Measurements from ENCODE around the gene VEGFA. TPM values are rescaled to one million over a fixed set of nuclear protein-coding genes. Genes with fewer than 3 reads are reported as not detected.

Gene VEGFA
- total RNA-seq, 4 donors from 2014 or later = 81.0 to 247 (median 156) TPM

DNA sequence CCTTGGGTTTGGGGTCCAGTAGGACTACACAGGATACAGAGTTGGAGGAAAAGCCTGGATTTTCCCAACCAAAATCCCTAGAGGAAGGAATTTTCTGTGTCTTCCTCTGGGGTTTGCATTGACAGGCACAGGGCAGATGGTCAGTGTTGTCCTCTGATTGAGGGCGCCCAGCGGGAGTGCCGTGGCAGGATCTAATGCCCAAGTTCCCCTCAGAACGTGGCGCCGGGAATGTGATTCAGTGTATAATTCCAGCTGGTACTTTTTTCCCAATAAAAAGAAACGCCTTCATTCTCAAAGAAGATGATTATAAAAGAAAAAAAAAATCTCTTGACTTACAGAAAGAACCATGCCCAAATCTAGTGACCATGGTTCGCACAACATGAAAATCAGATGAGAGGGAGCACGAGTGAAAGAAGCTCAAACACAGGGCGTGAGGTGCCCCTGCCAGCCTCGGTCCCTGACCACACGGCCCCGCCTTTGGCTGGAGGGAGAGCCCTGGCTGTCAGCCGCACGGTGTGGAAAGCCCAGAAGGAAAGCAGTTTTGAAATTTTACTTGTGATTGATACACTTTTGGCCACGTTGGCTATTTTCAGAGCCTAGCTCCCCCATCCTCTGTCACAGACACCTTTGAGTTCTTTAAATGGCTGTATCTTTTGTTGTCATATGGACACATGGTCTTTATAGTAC, 31.6 kb downstream of the VEGFA start:
- TF ChIP-seq, protein P1, sequence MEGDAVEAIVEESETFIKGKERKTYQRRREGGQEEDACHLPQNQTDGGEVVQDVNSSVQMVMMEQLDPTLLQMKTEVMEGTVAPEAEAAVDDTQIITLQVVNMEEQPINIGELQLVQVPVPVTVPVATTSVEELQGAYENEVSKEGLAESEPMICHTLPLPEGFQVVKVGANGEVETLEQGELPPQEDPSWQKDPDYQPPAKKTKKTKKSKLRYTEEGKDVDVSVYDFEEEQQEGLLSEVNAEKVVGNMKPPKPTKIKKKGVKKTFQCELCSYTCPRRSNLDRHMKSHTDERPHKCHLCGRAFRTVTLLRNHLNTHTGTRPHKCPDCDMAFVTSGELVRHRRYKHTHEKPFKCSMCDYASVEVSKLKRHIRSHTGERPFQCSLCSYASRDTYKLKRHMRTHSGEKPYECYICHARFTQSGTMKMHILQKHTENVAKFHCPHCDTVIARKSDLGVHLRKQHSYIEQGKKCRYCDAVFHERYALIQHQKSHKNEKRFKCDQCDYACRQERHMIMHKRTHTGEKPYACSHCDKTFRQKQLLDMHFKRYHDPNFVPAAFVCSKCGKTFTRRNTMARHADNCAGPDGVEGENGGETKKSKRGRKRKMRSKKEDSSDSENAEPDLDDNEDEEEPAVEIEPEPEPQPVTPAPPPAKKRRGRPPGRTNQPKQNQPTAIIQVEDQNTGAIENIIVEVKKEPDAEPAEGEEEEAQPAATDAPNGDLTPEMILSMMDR (IDR thresholded peaks at IDR 0.05) = no peak
- no peak for TF ChIP-seq POLR2A (IDR thresholded peaks at IDR 0.05)
- DNase-seq = no peak
- Histone ChIP-seq H3K9me3 (no peaks in the 10 kb centered on the region), H3K4me1 (no peaks in the 10 kb centered on the region), H3K27ac (no peak overlapping the region), H3K36me3 (no peaks in the 10 kb centered on the region), H3K4me3 (no peak overlapping the region), H3K27me3 (no peaks in the 10 kb centered on the region)
- intact Hi-C loops (cut with DNase I; ENCODE audit: low total_unique reads) = no loop called here

DNA sequence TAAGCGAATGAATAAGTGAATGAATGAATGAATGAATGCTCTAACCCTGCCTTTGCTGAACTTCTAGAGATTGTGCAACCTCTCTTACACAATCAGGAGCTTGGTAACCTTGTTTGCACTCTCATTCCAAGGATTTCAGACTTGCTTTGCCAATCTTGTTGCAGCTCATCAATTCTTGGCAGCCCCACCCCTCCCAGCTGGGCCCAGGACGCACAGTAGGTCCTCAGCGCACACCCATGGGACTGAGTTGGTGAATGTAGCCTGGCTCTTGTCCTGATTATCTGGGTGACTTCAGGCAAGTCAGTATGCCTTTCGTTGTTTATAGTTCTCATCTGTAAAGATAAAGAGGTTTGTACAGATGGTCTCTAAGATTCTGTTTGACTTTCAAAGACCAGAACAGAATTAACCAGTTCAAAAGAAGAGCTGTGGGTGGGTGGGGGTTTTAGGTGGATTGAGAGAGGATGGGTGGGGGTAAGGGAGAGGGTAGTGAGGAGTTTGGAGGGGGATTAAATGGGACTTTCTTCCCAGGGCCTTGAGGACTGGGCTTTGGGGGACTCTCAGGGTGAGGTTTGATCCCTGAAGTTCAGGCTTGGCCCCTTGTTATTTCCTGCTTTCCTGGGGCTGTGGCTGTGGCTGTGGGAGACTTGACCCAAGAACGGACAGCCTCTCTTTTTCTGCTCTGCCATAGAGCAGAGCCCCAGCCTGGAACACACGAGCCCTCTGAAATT, 33.2 kb downstream of the VEGFA start:
- Histone ChIP-seq H3K9me3 (no peaks in the 10 kb centered on the region), H3K36me3 (no peaks in the 10 kb centered on the region), H3K4me3 (no peak overlapping the region), H3K27me3 (no peaks in the 10 kb centered on the region), H3K4me1 (no peaks in the 10 kb centered on the region), H3K27ac (no peak overlapping the region)
- intact Hi-C loops (cut with DNase I; ENCODE audit: low total_unique reads) = no loop called here
- TF ChIP-seq POLR2A (IDR thresholded peaks at IDR 0.05) = no peak
- TF ChIP-seq, protein P1 (IDR thresholded peaks at IDR 0.05) = no peak
- no peak for DNase-seq

DNA sequence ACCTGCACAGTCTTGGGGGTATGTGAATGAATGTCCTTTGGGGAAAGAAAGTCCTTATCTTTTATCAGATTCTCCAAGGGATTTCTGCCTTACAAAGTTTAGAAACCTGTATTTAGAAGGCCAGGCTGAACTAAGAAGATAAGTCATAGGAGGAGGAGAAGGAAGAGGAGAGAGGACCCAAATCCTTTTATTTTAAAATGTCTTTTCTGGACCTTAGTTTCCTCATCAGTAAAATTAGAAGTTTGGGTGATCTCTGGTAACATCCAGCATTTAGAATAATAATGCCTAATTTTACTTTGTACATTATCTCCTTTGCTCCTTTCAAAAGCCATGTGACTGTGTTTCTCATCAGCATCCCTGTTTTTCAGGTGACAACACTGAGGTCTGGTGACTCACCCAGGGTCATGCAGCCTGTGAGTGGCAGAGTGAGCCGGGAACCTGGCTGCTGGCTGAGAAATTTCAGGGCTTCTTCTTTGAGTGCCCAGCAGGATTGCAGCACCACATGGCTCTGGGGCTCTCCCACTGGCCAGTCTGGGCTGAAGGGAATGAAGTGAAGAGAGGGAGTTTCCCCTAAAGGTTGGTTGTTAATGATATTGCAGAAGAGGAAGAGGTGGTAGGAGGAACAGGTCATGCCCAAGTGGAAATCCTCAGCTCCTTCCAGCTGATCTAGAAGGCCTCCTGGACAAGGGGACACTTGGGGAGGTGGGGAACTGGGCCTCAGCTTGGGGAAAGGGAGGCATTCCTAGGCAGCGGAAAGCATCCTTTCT, 34.0 kb downstream of the VEGFA start:
- intact Hi-C loops (cut with DNase I; ENCODE audit: low total_unique reads) = no loop called here
- no peaks in the 10 kb centered on the region for H3K9me3 ChIP-seq
- H3K27me3 ChIP-seq = no peaks in the 10 kb centered on the region
- H3K27ac ChIP-seq = no peak overlapping the region
- no peaks in the 10 kb centered on the region for H3K4me1 ChIP-seq
- H3K36me3 ChIP-seq = no peaks in the 10 kb centered on the region
- no peak overlapping the region for H3K4me3 ChIP-seq
- TF ChIP-seq, protein P1 (IDR thresholded peaks at IDR 0.05) = no peak
- no peak for TF ChIP-seq POLR2A (IDR thresholded peaks at IDR 0.05)
- DNase-seq = no peak

DNA sequence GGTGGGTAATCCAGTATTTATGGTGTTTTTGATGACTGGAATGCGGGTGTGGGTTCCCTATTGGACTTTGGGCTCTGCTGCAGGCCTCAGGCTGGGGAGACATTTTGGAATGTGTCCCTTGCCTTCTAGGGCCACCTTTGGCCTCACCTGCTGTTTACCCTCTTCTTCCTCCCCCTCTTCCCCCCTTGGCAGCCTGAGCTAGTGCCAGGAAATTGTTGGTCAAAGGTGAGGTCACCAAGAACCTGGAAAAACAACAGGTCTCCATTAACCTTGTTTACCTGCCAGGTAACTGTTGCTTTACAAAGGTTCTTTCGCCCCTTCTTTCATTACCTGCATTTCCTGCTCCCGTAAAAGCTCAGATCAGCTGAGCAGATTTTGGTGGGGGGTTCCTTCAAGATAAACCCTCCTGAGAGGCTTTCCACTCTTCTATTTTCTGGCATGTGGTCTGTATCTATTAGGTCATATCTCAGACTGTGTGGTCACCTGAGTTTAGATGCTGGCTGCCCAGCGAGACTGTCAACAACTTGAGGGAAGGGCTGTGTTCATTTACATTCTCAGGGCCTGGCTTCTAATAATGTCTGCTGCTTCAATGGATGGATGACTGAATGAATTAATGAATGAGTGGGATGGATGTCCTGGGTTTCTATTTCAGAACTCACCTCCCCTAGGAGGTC, 34.7 kb downstream of the VEGFA start:
- H3K27ac ChIP-seq = no peak overlapping the region
- no peaks in the 10 kb centered on the region for H3K4me1 ChIP-seq
- no peaks in the 10 kb centered on the region for H3K9me3 ChIP-seq
- H3K27me3 ChIP-seq = no peaks in the 10 kb centered on the region
- H3K36me3 ChIP-seq = no peaks in the 10 kb centered on the region
- no peak overlapping the region for H3K4me3 ChIP-seq
- no peak for DNase-seq
- intact Hi-C loops (cut with DNase I; ENCODE audit: low total_unique reads) = no loop called here
- TF ChIP-seq POLR2A (IDR thresholded peaks at IDR 0.05) = no peak
- TF ChIP-seq, protein P1 (IDR thresholded peaks at IDR 0.05) = no peak
